Mammary epithelial cell (primary cell): ENCODE data around the gene CCL14.

ENCODE experiments used
- EZH2 ChIP-seq: IDR thresholded peaks from 2 replicates; pipeline ENCODE4 v1.6.1; 2012; ENCODE audit warnings: low read length, inconsistent platforms, borderline replicate concordance
- TF ChIP-seq, protein P1 (sequence below), 2 donors: IDR thresholded peaks in 1 of 2; conservative IDR thresholded peaks in 1 of 2; 2 replicates each; pipeline ENCODE4 v1.5.1; 2011 to 2012; ENCODE audit warnings: inconsistent platforms in 2 of 2, low read length in 2 of 2, mild to moderate bottlenecking in 2 of 2, control low read depth in 1 of 2, low read depth in 1 of 2; ENCODE audit not compliant: insufficient read depth in 1 of 2; ENCODE audit errors: extremely low read depth in 1 of 2

DNA sequence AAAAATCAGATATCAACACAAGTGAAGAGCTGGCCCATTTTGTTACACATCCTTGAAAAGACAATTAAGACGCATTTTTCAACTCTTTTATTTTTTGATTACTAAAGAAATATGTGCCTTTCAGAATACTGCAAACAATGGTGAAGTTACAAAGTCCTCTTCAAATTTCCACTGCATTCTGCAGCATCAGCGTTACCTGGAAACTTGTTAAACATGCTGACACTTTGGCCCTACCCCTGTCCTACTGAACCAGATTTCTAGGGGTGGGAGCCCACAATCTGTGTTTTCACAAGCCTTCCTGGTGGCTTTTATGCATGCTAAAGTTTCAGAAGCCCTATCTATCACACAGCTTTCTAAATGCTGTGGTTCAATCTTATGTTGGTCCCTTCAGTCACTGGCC lies 4.5 kb upstream of the CCL14 start:
- TF ChIP-seq, protein P1, sequence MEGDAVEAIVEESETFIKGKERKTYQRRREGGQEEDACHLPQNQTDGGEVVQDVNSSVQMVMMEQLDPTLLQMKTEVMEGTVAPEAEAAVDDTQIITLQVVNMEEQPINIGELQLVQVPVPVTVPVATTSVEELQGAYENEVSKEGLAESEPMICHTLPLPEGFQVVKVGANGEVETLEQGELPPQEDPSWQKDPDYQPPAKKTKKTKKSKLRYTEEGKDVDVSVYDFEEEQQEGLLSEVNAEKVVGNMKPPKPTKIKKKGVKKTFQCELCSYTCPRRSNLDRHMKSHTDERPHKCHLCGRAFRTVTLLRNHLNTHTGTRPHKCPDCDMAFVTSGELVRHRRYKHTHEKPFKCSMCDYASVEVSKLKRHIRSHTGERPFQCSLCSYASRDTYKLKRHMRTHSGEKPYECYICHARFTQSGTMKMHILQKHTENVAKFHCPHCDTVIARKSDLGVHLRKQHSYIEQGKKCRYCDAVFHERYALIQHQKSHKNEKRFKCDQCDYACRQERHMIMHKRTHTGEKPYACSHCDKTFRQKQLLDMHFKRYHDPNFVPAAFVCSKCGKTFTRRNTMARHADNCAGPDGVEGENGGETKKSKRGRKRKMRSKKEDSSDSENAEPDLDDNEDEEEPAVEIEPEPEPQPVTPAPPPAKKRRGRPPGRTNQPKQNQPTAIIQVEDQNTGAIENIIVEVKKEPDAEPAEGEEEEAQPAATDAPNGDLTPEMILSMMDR (conservative IDR thresholded peaks at IDR 0.05 in 1 of 2, IDR thresholded peaks at IDR 0.05 in 1 of 2; ENCODE audit: extremely low read depth in 1 of 2, insufficient read depth in 1 of 2, low read depth in 1 of 2, low read length in 2 of 2), result no peak
- no peak for TF ChIP-seq EZH2
